Stimulated activated CD8-positive, alpha-beta memory T cell treated with anti-CD3 and anti-CD28 coated beads, Interleukin-7, amount 100 ng/mL, for 4 hours (primary cell): ENCODE measurements around the gene KCNN2.

Experiments
- DNase-seq, 2 donors: peaks; one replicate each; pipeline ENCODE4 v3.0.0-alpha.2; 2020; ENCODE audit warnings: low read depth in 2 of 2

Gene KCNN2

GRCh38 chr5:114362977-114363761 is 1.3 kb downstream of the KCNN2 start:
- no peak for DNase-seq

GRCh38 chr5:114363837-114364236 is 2.0 kb downstream of the KCNN2 start:
- no peak for DNase-seq

GRCh38 chr5:114367029-114367428 is 5.2 kb downstream of the KCNN2 start:
- no peak for DNase-seq

GRCh38 chr5:114369680-114370417 is 8.0 kb downstream of the KCNN2 start:
- no peak for DNase-seq

GRCh38 chr5:114377050-114377844 is 15.4 kb downstream of the KCNN2 start:
- DNase-seq = no peak

- no peak for DNase-seq
Observed at GRCh38 chr5:114377946-114378345, 16.1 kb downstream of the KCNN2 start.

- DNase-seq = no peak
Observed at GRCh38 chr5:114380721-114381120, 18.9 kb downstream of the KCNN2 start.

GRCh38 chr5:114387433-114387832 is 25.6 kb downstream of the KCNN2 start:
- no peak for DNase-seq

- DNase-seq = no peak
Observed at GRCh38 chr5:114390431-114390830, 28.6 kb downstream of the KCNN2 start.

- DNase-seq = no peak
Observed at GRCh38 chr5:114391321-114391720, 29.5 kb downstream of the KCNN2 start.

GRCh38 chr5:114393159-114393558 is 31.3 kb downstream of the KCNN2 start:
- DNase-seq = no peak

GRCh38 chr5:114402206-114402605 is 40.3 kb downstream of the KCNN2 start:
- no peak for DNase-seq

- no peak for DNase-seq
Observed at GRCh38 chr5:114407783-114408182, 45.9 kb downstream of the KCNN2 start.

GRCh38 chr5:114408847-114409246 is 47.0 kb downstream of the KCNN2 start:
- no peak for DNase-seq

GRCh38 chr5:114411380-114411931 is 49.6 kb downstream of the KCNN2 start:
- no peak for DNase-seq

GRCh38 chr5:114412510-114413171 is 50.8 kb downstream of the KCNN2 start:
- DNase-seq = no peak

GRCh38 chr5:114415760-114416159 is 53.9 kb downstream of the KCNN2 start:
- DNase-seq = no peak

- DNase-seq = no peak
Observed at GRCh38 chr5:114416254-114416653, 54.4 kb downstream of the KCNN2 start.

- DNase-seq = no peak
Observed at GRCh38 chr5:114417519-114417918, 55.6 kb downstream of the KCNN2 start.

GRCh38 chr5:114418176-114419066 is 56.6 kb downstream of the KCNN2 start:
- no peak for DNase-seq

- DNase-seq = no peak
Observed at GRCh38 chr5:114419067-114419388, 57.2 kb downstream of the KCNN2 start.
